T-helper 1 cell treated with Interleukin-12 subunit alpha and Interleukin-12 subunit beta and Interleukin-4 antibody, amounts not matched to agents 30 μg/mL and 1 μg/mL, for 36 hours (primary cell): ENCODE results near the gene OR1K1.
"Not testable (repeated sequence)": the region's sequence is repeated elsewhere in the genome, so short reads cannot be mapped to it uniquely, and the experiment has no call there.

Experiments
- H3K27ac Mint-ChIP-seq: one replicate; pipeline ENCODE4 v1.8.0; 2021; ENCODE audit warnings: mild to moderate bottlenecking, mixed read lengths
- H3K27me3 Mint-ChIP-seq: one replicate; pipeline ENCODE4 v1.8.0; 2021; ENCODE audit warnings: low read depth, mixed read lengths
- H3K36me3 Mint-ChIP-seq: one replicate; pipeline ENCODE4 v1.8.0; 2021; ENCODE audit warnings: low read depth, mixed read lengths
- H3K4me1 Mint-ChIP-seq: one replicate; pipeline ENCODE4 v1.8.0; 2021; ENCODE audit warnings: low read depth, mixed read lengths
- H3K4me3 Mint-ChIP-seq: one replicate; pipeline ENCODE4 v1.8.0; 2021; ENCODE audit warnings: mild to moderate bottlenecking, moderate library complexity, mixed read lengths
- H3K9me3 Mint-ChIP-seq: one replicate; pipeline ENCODE4 v1.8.0; 2021; ENCODE audit warnings: mixed read lengths

OR1K1 gene

DNA sequence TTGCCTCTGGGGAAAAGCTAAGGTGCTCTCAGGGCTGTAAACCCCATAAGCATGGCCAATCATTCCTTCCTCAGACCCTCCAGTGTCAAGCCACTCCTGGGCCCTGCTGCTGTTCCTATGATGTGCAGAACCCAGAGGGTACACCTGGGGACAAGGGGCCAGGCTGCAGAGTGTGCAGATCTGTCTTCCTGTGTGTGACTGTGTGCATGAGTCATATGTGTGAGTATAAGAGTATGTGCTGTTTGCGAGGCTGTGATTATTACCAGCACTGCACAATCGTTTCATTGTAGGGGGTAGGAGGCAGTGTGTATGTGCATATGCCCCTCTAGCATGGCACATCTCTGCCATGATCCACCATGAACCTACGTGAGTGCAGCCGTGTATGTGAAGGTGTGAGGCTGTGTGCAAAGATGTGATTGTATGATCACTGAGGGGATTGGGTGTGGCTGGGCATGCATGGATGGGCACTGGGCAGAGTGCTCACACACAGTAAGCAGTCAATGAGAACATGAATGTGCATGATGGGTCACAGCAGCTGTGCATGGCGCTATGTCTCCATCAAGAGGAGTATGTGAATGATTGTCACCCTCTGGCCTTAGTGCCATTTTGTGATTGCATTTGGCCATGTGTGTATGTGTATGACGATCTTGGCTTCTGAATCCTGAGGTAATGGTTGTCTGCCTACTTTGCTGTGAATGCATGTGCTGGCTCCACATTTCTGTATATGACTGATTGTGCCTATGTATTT lies 2.4 kb upstream of the OR1K1 start:
- no peaks in the 10 kb centered on the region for H3K27me3 Mint-ChIP-seq
- no peaks in the 10 kb centered on the region for H3K4me1 Mint-ChIP-seq
- no peaks in the 10 kb centered on the region for H3K36me3 Mint-ChIP-seq
- H3K27ac Mint-ChIP-seq = no peak overlapping the region
- no peaks in the 10 kb centered on the region for H3K9me3 Mint-ChIP-seq
- no peak overlapping the region for H3K4me3 Mint-ChIP-seq

DNA sequence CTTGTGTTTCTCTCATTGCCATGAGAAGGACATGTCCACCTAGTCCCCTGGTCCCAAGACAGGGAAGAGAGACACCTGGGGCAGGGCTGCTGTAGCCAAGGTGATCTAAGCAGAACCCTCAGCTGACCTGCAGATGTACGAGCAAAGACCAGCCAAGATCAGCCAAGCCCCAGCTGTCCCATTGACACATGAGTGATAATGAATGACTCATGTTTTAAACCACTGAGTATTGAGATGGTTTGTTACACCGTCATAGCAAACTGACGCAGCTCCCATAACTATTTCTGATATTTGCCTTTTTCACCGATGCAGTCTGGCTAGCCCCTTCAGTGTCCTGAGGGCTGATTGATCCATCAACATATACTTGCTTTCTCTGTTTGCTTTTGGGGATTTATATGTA lies 6.7 kb downstream of the OR1K1 start:
- no peak overlapping the region for H3K4me3 Mint-ChIP-seq
- H3K36me3 Mint-ChIP-seq = no peaks in the 10 kb centered on the region
- H3K27ac Mint-ChIP-seq = no peak overlapping the region
- peaks cover 14% of the 10 kb centered on the region for H3K4me1 Mint-ChIP-seq
- H3K27me3 Mint-ChIP-seq = no peaks in the 10 kb centered on the region
- H3K9me3 Mint-ChIP-seq = no peaks in the 10 kb centered on the region

DNA sequence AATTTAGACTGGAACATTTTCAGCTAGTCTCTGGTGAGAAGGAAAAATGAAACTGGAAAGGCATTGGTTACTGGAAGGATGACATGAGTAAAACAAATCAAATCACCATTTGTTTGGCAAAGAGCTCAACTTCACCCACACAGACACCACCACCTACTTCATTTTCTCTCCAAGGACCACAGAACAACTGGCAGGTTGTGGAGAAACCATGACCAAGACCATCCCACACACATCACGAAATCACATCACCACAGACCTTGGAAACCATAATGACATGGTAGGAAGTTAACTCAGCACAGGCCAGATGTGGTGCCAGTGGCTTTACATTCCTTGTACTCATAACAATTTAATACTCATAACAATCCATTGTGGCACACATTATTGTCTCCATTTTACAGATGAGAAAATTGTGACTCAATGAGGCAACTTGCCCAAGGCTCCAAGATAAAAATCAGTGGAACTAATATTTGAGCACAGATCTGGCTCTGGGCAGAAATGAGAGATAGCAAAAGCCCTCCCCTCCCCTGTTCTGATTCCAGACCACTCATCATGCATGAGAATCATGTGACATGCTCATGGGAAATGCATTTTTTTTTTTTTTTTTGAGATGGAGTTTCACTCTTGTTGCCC lies 7.5 kb downstream of the OR1K1 start:
- Mint-ChIP-seq H3K4me3 (no peak overlapping the region), H3K9me3 (no peaks in the 10 kb centered on the region), H3K4me1 (peaks cover 14% of the 10 kb centered on the region), H3K27me3 (no peaks in the 10 kb centered on the region), H3K36me3 (no peaks in the 10 kb centered on the region), H3K27ac (no peak overlapping the region)

DNA sequence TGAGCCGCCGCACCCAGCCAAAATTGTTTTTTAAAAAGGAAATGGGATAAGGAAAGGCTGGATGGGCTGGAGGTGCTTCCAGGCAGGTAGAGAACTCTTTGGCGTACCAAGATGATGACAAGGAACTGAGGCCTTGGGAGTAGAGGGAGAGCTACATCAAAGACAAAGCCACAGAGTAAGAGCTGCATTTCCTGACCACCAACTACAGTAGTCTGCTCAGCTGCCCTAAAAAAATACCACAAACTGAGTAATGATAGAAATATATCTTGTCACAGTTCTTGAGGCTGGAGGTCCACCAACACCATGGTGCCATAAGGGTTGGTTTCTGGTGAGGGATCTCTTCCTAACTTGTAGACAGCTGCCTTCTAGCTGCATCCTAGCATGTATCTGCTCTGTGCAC lies 8.2 kb downstream of the OR1K1 start:
- peaks cover 14% of the 10 kb centered on the region for H3K4me1 Mint-ChIP-seq
- no peaks in the 10 kb centered on the region for H3K36me3 Mint-ChIP-seq
- H3K4me3 Mint-ChIP-seq = no peak overlapping the region
- H3K9me3 Mint-ChIP-seq = no peaks in the 10 kb centered on the region
- H3K27ac Mint-ChIP-seq = no peak overlapping the region
- H3K27me3 Mint-ChIP-seq = no peaks in the 10 kb centered on the region

DNA sequence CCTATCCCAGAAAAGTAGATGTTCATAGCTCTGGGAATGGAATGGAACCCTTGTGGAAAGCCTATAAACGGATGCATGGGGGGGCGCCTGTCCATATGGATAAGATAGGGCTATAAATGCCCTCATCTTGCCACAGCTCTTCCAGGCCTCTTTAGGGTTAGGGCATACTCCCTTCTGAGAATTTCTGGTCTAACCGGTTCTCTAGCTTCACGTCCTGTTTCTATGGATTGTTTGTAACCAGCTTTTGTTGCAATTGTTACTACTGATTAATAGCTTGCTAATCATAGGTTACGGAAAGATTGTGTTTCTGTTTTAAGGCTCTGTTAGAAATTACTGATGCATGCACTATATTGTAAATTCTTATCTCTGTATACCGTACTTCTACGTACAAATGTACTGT lies 9.3 kb downstream of the OR1K1 start:
- H3K27me3 Mint-ChIP-seq, H3K27ac Mint-ChIP-seq, H3K36me3 Mint-ChIP-seq, H3K4me3 Mint-ChIP-seq, H3K9me3 Mint-ChIP-seq: not testable (repeated sequence)
- peaks cover 14% of the 10 kb centered on the region for H3K4me1 Mint-ChIP-seq

DNA sequence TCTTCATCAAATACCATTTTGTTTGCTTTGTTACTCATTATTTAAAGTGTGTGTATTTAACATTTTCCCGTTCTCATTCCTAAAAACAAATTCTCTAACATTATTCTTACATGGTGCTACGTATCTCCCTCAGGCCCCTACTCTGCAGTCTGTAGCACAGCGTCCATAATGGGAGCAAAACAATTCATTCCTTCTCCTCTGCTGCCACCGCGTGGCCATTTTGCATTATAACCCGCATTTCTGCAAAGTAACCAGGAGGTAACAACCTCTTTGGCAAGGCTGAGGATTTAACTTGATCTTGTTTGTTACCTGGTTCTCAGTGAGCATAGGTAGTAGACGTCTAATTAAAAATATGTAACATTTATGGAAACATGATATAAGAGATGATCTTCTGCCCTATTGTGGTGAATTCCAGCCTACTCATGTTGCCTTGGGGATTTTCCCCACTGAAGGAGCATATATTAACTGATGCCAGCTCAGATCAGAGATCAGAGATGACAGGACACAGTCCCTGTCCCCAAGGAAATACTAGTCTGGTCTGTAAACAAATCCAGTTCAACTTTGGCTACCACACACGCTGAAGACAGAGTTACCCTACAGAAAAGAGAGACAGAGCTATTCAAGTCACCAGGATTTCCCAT lies 10.5 kb downstream of the OR1K1 start:
- H3K9me3 Mint-ChIP-seq = no peaks in the 10 kb centered on the region
- H3K36me3 Mint-ChIP-seq = peaks cover 1% of the 10 kb centered on the region
- H3K4me1 Mint-ChIP-seq = peaks cover 15% of the 10 kb centered on the region
- H3K4me3 Mint-ChIP-seq = no peak overlapping the region
- H3K27ac Mint-ChIP-seq = no peak overlapping the region
- no peaks in the 10 kb centered on the region for H3K27me3 Mint-ChIP-seq

DNA sequence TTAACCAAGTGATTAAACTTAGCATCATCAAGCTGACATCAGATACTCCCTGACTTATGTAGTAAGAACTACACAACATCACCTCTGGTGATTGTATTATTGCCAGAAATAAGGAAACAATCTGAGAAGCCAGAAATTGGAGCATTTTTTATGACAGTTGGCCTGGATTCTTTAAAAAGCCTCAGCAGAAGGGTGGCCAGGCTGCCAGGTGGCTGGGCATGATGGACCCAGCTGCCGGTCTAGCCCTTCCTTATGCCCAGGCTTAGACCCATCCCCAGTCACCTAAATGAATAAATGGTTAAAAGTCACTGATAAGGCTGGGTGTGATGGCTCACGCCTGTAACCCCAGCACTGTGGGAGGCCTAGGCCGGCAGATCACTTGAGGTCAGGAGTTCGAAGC lies 12.8 kb downstream of the OR1K1 start:
- Mint-ChIP-seq H3K9me3 (no peaks in the 10 kb centered on the region), H3K36me3 (peaks cover 7% of the 10 kb centered on the region), H3K27me3 (no peaks in the 10 kb centered on the region), H3K27ac (no peak overlapping the region), H3K4me1 (peaks cover 24% of the 10 kb centered on the region), H3K4me3 (no peak overlapping the region)

DNA sequence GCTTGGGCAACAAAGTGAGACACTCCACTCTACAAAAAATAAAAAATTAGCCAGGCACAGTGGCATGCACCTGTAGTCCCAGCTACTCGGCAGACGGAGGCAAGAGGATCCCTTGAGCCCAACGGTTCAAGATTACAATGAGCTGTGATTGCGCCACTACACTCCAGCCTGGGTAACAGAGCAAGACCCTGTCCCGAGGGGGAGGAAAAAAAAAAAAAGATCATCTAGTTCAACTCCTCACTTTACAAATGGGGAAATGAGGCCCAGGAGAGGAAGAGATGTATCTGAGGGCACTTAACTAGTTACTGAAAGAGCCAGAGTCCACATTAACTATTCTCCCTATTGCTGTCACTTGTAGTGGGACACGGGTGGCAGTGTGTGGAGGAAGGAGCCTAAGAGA lies 14.6 kb downstream of the OR1K1 start:
- Mint-ChIP-seq H3K27me3 (no peaks in the 10 kb centered on the region), H3K27ac (no peak overlapping the region), H3K36me3 (peaks cover 7% of the 10 kb centered on the region), H3K9me3 (no peaks in the 10 kb centered on the region), H3K4me3 (no peak overlapping the region), H3K4me1 (peaks cover 18% of the 10 kb centered on the region)

DNA sequence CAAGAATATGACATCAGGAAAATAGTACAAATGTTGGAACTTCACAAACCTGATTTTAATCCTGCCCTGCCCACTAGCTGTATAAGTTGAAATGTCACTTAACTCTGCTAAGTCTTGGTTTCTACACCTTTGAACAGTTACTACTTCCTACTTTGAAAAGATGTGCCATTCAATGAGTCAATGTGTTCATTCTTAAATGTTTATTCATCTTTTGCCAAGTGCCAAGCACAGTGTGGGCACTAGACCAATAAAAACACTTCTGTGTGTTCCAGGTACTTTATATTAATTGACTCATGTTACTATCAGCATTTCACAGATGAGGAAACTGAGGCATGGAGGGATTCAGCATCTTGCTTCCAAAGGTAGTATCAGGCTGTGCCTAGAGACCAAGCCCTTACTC lies 15.6 kb downstream of the OR1K1 start:
- peaks cover 26% of the 10 kb centered on the region for H3K4me1 Mint-ChIP-seq
- H3K4me3 Mint-ChIP-seq = peak overlapping the region; percentile 60
- H3K27ac Mint-ChIP-seq = peak overlapping the region; percentile 86

DNA sequence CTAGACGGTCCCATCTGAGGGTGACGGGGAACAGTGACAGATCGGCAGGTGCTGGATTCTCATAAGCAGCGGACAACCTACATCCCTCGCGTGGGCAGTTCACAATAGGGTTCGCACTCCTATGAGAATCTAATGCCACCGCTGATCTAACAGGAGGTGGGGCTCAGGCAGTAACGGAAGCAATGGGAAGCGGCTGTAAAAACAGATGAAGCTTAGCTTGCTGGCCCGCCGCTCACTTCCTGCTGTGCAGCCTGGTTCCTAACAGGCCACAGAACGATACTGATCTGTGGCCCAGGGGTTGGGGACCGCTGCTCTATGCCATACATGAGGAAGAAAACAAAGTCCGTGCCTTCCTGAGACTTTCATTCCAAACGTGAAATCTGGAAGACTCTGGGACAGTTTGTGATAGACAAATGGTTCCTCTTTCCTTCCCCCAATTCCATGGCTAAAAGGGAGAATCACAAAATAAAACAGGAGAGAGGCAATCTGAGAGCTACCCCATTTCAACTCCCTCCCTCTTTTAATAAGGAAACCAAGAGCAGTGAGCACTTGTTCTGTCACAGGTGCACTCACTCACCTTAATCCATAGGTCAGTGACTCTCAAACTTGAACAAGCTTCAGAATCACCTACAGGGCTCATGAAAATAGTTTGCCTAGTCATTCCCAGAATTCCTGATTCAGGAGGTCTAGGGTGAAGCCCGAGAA lies 16.4 kb downstream of the OR1K1 start:
- no peaks in the 10 kb centered on the region for H3K9me3 Mint-ChIP-seq
- H3K27ac Mint-ChIP-seq = peak overlapping the region; percentile 86
- no peaks in the 10 kb centered on the region for H3K27me3 Mint-ChIP-seq
- H3K4me1 Mint-ChIP-seq = peaks cover 29% of the 10 kb centered on the region
- H3K4me3 Mint-ChIP-seq = peak overlapping the region; percentile 60
- H3K36me3 Mint-ChIP-seq = peaks cover 20% of the 10 kb centered on the region

More for the DNA sequence above, 15.6 kb downstream of the OR1K1 start:
- no peaks in the 10 kb centered on the region for H3K9me3 Mint-ChIP-seq
- no peaks in the 10 kb centered on the region for H3K27me3 Mint-ChIP-seq
- peaks cover 17% of the 10 kb centered on the region for H3K36me3 Mint-ChIP-seq

DNA sequence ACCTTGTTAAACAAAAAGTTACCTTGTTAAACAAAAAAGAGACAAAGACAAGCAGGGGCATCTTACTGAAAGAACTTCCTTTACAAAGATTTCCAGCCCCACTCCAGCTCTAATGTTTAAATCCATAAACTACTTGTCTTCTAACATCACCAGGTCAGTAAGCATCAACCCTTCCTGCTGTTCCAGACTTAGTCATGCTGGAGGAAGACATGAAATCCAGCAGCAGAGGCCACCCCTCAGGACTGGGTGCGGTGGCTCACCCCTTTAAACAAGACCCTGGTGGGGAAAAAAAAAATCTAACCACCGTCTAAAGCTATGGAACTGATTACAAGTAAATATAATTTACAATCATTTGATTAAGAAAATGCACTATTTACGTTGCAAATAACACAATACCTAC lies 19.4 kb downstream of the OR1K1 start:
- Mint-ChIP-seq H3K4me3 (no peak overlapping the region), H3K27ac (no peak overlapping the region), H3K36me3 (peaks cover 31% of the 10 kb centered on the region), H3K9me3 (no peaks in the 10 kb centered on the region), H3K4me1 (peaks cover 39% of the 10 kb centered on the region), H3K27me3 (no peaks in the 10 kb centered on the region)

DNA sequence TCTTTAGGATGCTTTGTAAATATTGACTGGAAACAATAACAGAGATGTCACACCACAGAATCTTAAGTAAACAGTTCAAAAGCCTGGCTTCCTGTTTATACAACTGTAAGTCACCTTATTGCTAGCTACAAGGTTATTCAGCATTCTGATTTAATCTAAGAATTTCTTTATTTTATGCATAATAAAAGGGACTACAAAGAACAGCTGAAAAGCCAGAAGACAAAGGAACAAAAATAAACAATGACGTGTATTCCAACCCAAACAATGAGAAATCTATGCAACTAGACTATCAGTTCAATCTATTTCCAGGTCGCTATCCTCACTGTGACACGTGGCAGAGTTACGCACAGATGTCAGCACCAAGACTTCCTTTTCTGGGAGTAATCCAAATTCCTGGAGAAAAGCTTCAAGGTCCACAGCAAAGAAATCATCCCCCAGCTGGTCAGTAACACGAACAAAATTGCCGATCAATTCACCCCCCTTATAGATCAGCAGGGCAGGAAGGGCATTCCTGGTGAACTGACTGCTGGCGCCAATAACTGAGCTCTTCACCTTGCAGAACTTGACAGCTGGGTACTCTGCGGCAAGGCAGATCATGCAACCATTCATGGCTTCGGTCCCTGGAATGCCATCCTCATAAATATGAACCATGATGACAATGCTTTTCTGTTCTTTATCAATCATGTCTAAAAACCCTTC lies 20.0 kb downstream of the OR1K1 start:
- Mint-ChIP-seq H3K36me3 (peaks cover 31% of the 10 kb centered on the region), H3K4me1 (peaks cover 45% of the 10 kb centered on the region), H3K27ac (no peak overlapping the region), H3K4me3 (no peak overlapping the region), H3K9me3 (no peaks in the 10 kb centered on the region), H3K27me3 (no peaks in the 10 kb centered on the region)

DNA sequence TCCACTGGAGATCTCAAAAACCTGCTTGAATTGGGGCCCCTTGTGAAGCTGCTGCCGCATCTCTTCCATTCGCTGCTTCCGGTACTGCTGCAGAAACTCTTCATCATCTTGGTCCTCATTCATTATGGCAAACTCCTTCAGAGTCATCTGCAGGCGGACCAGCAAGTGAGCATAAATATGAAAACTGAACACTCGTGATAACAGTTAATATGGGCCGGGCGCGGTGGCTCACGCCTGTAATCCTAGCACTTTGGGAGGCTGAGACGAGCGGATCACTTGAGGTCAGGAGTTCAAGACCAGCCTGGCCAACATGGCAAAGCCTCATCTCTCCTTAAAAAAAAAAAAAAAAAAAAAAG lies 20.5 kb downstream of the OR1K1 start:
- Mint-ChIP-seq H3K36me3 (peaks cover 30% of the 10 kb centered on the region), H3K27ac (no peak overlapping the region)

DNA sequence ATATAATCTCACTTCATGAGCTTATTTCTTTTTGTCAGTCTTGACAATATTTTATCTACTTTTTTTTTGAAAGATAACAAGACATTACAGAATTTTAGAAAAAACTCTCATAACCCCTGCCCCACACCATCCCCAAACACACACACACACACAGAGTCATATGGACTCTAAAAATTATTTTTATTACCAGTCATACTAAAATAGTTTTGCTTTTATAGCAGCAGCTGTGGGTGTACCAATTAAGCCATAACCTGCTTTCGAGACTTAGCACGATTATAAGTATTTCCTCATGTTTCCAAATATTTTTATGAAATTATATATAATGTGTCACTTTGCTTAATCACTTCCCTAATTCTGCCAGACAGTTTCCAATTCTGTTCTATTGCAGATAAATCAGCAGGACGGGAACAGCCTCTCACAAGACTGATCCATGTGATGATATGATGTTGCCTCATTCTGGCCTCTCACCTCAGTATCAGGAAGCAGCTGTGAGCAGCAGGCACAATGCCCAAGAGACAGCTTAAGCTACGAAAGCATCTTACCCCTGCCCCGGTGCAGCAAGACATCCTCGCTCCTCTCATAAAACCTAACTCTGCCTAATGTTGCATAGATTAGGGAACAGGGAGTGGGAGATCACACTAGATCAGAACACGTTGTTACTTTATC lies 21.5 kb downstream of the OR1K1 start:
- Mint-ChIP-seq H3K27me3 (no peaks in the 10 kb centered on the region), H3K4me1 (peaks cover 41% of the 10 kb centered on the region), H3K4me3 (no peak overlapping the region), H3K36me3 (peaks cover 31% of the 10 kb centered on the region), H3K27ac (peak overlapping the region; percentile 36), H3K9me3 (no peaks in the 10 kb centered on the region)

More for the DNA sequence above, 20.5 kb downstream of the OR1K1 start:
- Mint-ChIP-seq H3K4me3 (no peak overlapping the region), H3K27me3 (no peaks in the 10 kb centered on the region), H3K9me3 (no peaks in the 10 kb centered on the region), H3K4me1 (peaks cover 44% of the 10 kb centered on the region)
